C4-2B (cell line): Measurements from ENCODE around the gene CEP192.

Source experiments
- CTCF ChIP-seq: fragments of 450-650 bp; conservative IDR thresholded peaks from 2 replicates; pipeline ENCODE4 v1.5.1; 2017; ENCODE audit warnings: mild to moderate bottlenecking
- ZFX ChIP-seq: fragments of 450-650 bp; IDR thresholded peaks from 2 replicates; pipeline ENCODE4 v1.6.1; 2017

GRCh38 chr18:12948050-12948804 is 42.9 kb upstream of the CEP192 start:
- TF ChIP-seq CTCF, result no peak
- TF ChIP-seq ZFX, result peak; percentile 88
